Subcutaneous adipose tissue (tissue), 4 donors: ENCODE data around the gene CALHM6. TPM values are rescaled to one million over a fixed set of nuclear protein-coding genes. Genes with fewer than 3 reads are reported as not detected.

ENCODE experiments used
- total RNA-seq, 4 donors: library from RNA; depleted of rRNA; stranded (reverse); fragments of >200 nt; gene quantifications; one replicate each; pipeline ENCODE4 v1.1.0, GENCODE V29; 2016

The CALHM6 gene
- total RNA-seq, 4 donors from 2014 or later: 0.65 to 9.2 (median 3.7) TPM

Other genes starting within 250 kb of the CALHM6 start
- gene TSPYL4, start 207.3 kb upstream of the CALHM6 start, total RNA-seq: 1 to 10 TPM; 5.6 to 8.5 (median 8.3) TPM
- gene TSPYL1, start 181.4 kb upstream of the CALHM6 start, total RNA-seq: 10 to 100 TPM; 38.2 to 68.8 (median 50.1) TPM
- gene DSE, start 90.4 kb upstream of the CALHM6 start, total RNA-seq: 100 to 1,000 TPM in 3 of 4 donors, 10 to 100 TPM in 1; 71.2 to 129 (median 119) TPM
- 1 to 10 TPM; 2.3 to 3.3 (median 2.7) TPM for gene CALHM5, start 50.3 kb downstream of the CALHM6 start, total RNA-seq
- under 1 TPM in 1 of 4 donors, not detected in 3; 0.33 TPM for gene TRAPPC3L, start 84.3 kb downstream of the CALHM6 start, total RNA-seq
- not detected for gene CALHM4, start 92.4 kb downstream of the CALHM6 start, total RNA-seq
- gene RWDD1, start 110.1 kb downstream of the CALHM6 start, total RNA-seq: 10 to 100 TPM; 42.2 to 70.6 (median 50.4) TPM
- gene RSPH4A, start 155.1 kb downstream of the CALHM6 start, total RNA-seq: under 1 TPM in 2 of 4 donors, not detected in 2; 0.17 to 0.22 TPM
- 10 to 100 TPM in 1 of 4 donors, 1 to 10 TPM in 3; 8.7 to 10.9 (median 9.6) TPM for gene ZUP1, start 207.4 kb downstream of the CALHM6 start, total RNA-seq
- 10 to 100 TPM in 3 of 4 donors, 1 to 10 TPM in 1; 9.0 to 13.2 (median 11.7) TPM for gene KPNA5, start 219.8 kb downstream of the CALHM6 start, total RNA-seq